Keratinocyte (primary cell): ENCODE data around the gene DBET. TPM values are rescaled to one million over a fixed set of nuclear protein-coding genes. Genes with fewer than 3 reads are reported as not detected.
"Not testable (repeated sequence)": the region's sequence is repeated elsewhere in the genome, so short reads cannot be mapped to it uniquely, and the experiment has no call there.

ENCODE experiments used
- DNase-seq: peaks from one replicate; pipeline ENCODE4 v3.0.0-alpha.2; 2011; ENCODE audit warnings: low read depth, missing footprints, low spot score
- FAIRE-seq: peaks from 2 replicates; lab custom pipeline; 2011; peaks lifted over from hg19 to GRCh38; lab: Jason Lieb, UNC
- H2AFZ ChIP-seq: 2 replicates; pipeline ENCODE4 v1.6.0; 2012; ENCODE audit warnings: low read length, control low read depth, inconsistent platforms; ENCODE audit not compliant: control insufficient read depth
- H3K27ac ChIP-seq: 2 replicates; pipeline ENCODE4 v1.5.1; 2011; ENCODE audit warnings: low read length; ENCODE audit not compliant: control insufficient read depth, insufficient read depth
- H3K27me3 ChIP-seq: 3 replicates; pipeline ENCODE4 v1.6.0; 2011; ENCODE audit warnings: low read length; ENCODE audit not compliant: control insufficient read depth, insufficient read depth; ENCODE audit errors: extremely low read depth
- H3K36me3 ChIP-seq, 2 experiments: 2 replicates in 1 of 2; 3 replicates in 1 of 2; pipeline ENCODE4 v1.5.1; 2011; ENCODE audit warnings: low read length in 2 of 2, mild to moderate bottlenecking in 1 of 2; ENCODE audit not compliant: control insufficient read depth in 2 of 2, insufficient read depth in 2 of 2; ENCODE audit errors: extremely low read depth in 1 of 2
- H3K4me1 ChIP-seq: 3 replicates; pipeline ENCODE4 v1.5.1; 2011; ENCODE audit warnings: low read length; ENCODE audit not compliant: control insufficient read depth, insufficient read depth; ENCODE audit errors: extremely low read depth
- H3K4me2 ChIP-seq: 3 replicates; pipeline ENCODE4 v1.6.0; 2011; ENCODE audit warnings: low read depth, low read length; ENCODE audit not compliant: control insufficient read depth, insufficient read depth; ENCODE audit errors: extremely low read depth
- H3K4me3 ChIP-seq, 3 experiments: fragments of 200-600 bp in 1 of 3; sonication (generic) in 1 of 3; 2 replicates in 2 of 3; 3 replicates in 1 of 3; pipeline ENCODE4 v1.5.1; 2011 to 2016; ENCODE audit warnings: low read length in 3 of 3, mild to moderate bottlenecking in 3 of 3, control low read depth in 2 of 3, inconsistent platforms in 1 of 3, low read depth in 1 of 3, mixed read lengths in 1 of 3, mixed run types in 1 of 3, moderate library complexity in 1 of 3; ENCODE audit not compliant: control insufficient read depth in 2 of 3, insufficient read depth in 2 of 3; ENCODE audit errors: extremely low read depth in 1 of 3
- H3K79me2 ChIP-seq: 2 replicates; pipeline ENCODE4 v1.6.0; 2012; ENCODE audit warnings: low read length; ENCODE audit not compliant: control insufficient read depth, insufficient read depth
- H3K9ac ChIP-seq: 3 replicates; pipeline ENCODE4 v1.6.0; 2011; ENCODE audit warnings: low read length; ENCODE audit not compliant: control insufficient read depth, insufficient read depth; ENCODE audit errors: extremely low read depth
- H3K9me1 ChIP-seq: 3 replicates; pipeline ENCODE4 v1.6.0; 2011; ENCODE audit warnings: low read length; ENCODE audit not compliant: control insufficient read depth, insufficient read depth; ENCODE audit errors: extremely low read depth
- H3K9me3 ChIP-seq: 2 replicates; pipeline ENCODE4 v1.5.1; 2012; ENCODE audit warnings: low read depth, low read length; ENCODE audit not compliant: control insufficient read depth
- H4K20me1 ChIP-seq: 3 replicates; pipeline ENCODE4 v1.6.0; 2011; ENCODE audit warnings: low read length; ENCODE audit not compliant: control insufficient read depth, insufficient read depth; ENCODE audit errors: extremely low read depth
- dilution Hi-C: fragments of 300-500 bp; cut with MboI; formaldehyde crosslinking; loops from one replicate; pipeline ENCODE4 v1.7.0; 2020; ENCODE audit warnings: low sequenced_read_pairs; ENCODE audit not compliant: extremely low pct_ligation_motif_present
- polyA plus RNA-seq, 5 experiments: library from polyadenylated mRNA; depleted of rRNA in 3 of 5; stranded (reverse) in 3 of 5; stranded (forward) in 1 of 5; unstranded in 1 of 5; fragments of >200 nt; gene quantifications; 1 replicate in 1 of 5; 2 replicates in 3 of 5; 3 replicates in 1 of 5; pipeline versions ENCODE4 v1.2.1 to v1.2.3, GENCODE V29; 2011 to 2012; ENCODE audit warnings: missing spikeins in 2 of 5, low read depth in 1 of 5, low replicate concordance in 1 of 5

DBET gene
- polyA plus RNA-seq, 1 donor (not counting 4 experiments of a cell fraction or from before 2014, with no cell fraction given): not detected

DNA sequence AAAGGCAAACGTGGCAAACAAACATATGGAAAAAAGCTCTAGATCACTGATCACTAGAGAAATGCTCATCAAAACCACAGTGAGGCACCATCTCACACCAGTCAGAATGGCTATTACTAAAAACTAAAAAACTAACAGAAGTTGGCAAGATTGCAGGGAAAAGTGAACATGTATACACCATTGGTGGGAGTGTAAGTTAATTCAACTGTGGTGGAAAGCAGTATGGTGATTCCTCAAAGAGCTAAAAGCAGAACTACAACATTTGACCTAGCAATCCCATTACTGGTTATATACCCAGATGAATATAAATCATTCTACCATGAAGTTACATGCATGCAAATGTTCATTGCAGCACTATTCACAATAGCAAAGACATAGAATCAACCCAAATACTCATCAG is 29.7 kb downstream of the DBET start:
- H3K4me3 ChIP-seq, H3K9me1 ChIP-seq, H3K9me3 ChIP-seq, H3K4me1 ChIP-seq, FAIRE-seq, H2AFZ ChIP-seq, H3K4me2 ChIP-seq, H4K20me1 ChIP-seq, H3K27ac ChIP-seq, DNase-seq, dilution Hi-C loops, H3K27me3 ChIP-seq, H3K36me3 ChIP-seq, H3K9ac ChIP-seq, H3K79me2 ChIP-seq: not testable (repeated sequence)

DNA sequence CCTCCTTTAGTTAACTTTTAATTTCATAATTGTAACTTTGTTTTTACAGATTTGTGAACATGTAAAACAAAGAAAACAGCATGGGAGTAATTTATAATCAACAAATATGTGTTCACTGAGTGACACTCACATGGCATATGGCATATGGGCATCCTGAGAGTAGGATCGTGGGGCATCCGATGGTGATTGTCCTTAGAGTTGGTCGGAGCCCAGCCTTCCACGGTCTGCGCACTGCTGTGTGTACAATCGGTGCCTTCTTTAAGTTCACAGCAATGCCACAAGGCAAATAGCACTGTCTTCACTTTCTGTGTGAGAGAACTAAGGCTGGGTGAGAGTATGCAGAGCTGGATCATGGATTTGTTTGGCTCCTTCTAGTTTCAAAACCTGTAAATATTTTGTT is 31.0 kb downstream of the DBET start:
- H2AFZ ChIP-seq, H3K27ac ChIP-seq, H3K9me1 ChIP-seq, H3K79me2 ChIP-seq, dilution Hi-C loops, H3K4me2 ChIP-seq, H4K20me1 ChIP-seq, H3K4me3 ChIP-seq, DNase-seq, H3K9ac ChIP-seq, FAIRE-seq, H3K36me3 ChIP-seq, H3K4me1 ChIP-seq, H3K9me3 ChIP-seq, H3K27me3 ChIP-seq: not testable (repeated sequence)

DNA sequence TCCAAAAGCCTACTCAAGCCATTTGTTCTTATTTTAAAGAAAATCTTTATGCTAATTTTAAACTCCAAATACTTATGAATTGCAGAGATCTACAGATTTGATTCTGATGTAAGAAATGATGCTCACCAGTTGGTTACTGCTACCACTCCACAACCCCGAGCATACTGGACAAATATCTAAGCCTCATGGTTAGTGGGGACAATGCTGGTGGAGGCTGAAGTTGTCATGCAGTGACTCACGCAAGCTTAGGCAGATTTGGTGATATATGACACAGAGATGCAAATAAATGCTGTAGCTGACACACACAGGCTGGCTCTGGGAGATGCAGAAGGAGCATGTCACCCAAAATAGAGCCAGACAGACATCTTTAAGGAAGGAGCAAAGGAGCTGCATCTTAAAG is 35.3 kb downstream of the DBET start:
- H3K4me2 ChIP-seq, H3K4me3 ChIP-seq, H3K79me2 ChIP-seq, H3K9me1 ChIP-seq, H4K20me1 ChIP-seq, dilution Hi-C loops, H2AFZ ChIP-seq, H3K27me3 ChIP-seq, H3K9ac ChIP-seq, H3K36me3 ChIP-seq, H3K9me3 ChIP-seq, H3K27ac ChIP-seq, FAIRE-seq, H3K4me1 ChIP-seq, DNase-seq: not testable (repeated sequence)

DNA sequence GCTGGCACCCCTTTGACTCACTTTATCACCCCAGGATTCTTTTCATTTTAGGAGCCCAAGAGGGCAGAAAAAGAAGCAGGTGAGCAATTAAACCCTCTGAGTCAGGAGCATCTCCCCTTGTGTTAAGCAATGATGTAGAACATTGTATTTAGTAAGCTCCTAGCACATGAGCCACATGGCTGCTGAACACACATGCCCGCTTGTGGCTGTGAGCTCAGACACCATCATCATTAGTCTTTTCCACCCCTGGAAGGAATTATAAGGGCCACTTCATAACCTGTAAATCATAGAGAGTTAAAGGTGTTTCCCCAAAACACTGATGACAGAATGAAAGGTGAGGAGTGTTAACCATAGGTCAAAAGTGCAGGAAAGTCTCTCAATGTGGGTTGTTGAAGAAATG is 37.2 kb downstream of the DBET start:
- DNase-seq, H3K9me3 ChIP-seq, H4K20me1 ChIP-seq, dilution Hi-C loops, FAIRE-seq, H2AFZ ChIP-seq, H3K36me3 ChIP-seq, H3K27me3 ChIP-seq, H3K9ac ChIP-seq, H3K4me2 ChIP-seq, H3K79me2 ChIP-seq, H3K9me1 ChIP-seq, H3K4me3 ChIP-seq, H3K4me1 ChIP-seq, H3K27ac ChIP-seq: not testable (repeated sequence)

DNA sequence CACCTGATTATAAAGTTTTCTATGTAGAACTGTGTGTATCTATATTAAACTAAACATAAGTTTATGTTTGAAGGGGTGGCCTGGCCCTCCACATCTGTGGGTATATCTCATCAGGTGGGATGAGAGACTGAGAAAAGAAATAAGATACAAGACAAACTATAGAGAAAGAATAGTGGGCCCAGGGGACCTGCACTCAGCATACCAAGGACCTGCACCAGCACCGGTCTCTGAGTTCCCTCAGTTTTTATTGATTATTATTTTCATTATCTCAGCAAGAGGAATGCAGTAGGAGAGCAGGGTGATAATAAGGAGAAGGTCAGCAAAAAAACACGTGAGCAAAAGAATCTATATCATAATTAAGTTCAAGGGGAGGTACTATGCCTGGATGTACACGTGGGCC is 41.9 kb downstream of the DBET start:
- H3K9ac ChIP-seq, H3K4me3 ChIP-seq, FAIRE-seq, H3K4me1 ChIP-seq, H3K27ac ChIP-seq, H3K9me1 ChIP-seq, H3K36me3 ChIP-seq, DNase-seq, H3K27me3 ChIP-seq, H2AFZ ChIP-seq, H4K20me1 ChIP-seq, H3K4me2 ChIP-seq, H3K79me2 ChIP-seq, dilution Hi-C loops: not testable (repeated sequence)
- H3K9me3 ChIP-seq: peaks cover 13% of the 10 kb centered on the region
